Activated gamma-delta T cell (primary cell): ENCODE results near the gene NCAPH2.
"Not testable (repeated sequence)": the region's sequence is repeated elsewhere in the genome, so short reads cannot be mapped to it uniquely, and the experiment has no call there.

ENCODE experiments used
- DNase-seq: peaks from one replicate; lab custom pipeline; 2025; lab: John Stamatoyannopoulos, UW

The NCAPH2 gene

GRCh38 chr22:50530877-50531545 is 23.0 kb downstream of the NCAPH2 start:
- peak; percentile 57 for DNase-seq

GRCh38 chr22:50531546-50531961 is 23.5 kb downstream of the NCAPH2 start:
- DNase-seq = peak; percentile 39

GRCh38 chr22:50531962-50532674 is 24.1 kb downstream of the NCAPH2 start:
- no peak for DNase-seq

GRCh38 chr22:50532824-50533796 is 25.1 kb downstream of the NCAPH2 start:
- no peak for DNase-seq

GRCh38 chr22:50533856-50534711 is 26.1 kb downstream of the NCAPH2 start:
- not testable (repeated sequence) for DNase-seq

- DNase-seq = no peak
Observed at GRCh38 chr22:50535113-50535512, 27.1 kb downstream of the NCAPH2 start.

GRCh38 chr22:50536226-50536625 is 28.2 kb downstream of the NCAPH2 start:
- no peak for DNase-seq

GRCh38 chr22:50537765-50538164 is 29.7 kb downstream of the NCAPH2 start:
- no peak for DNase-seq

GRCh38 chr22:50540381-50540780 is 32.4 kb downstream of the NCAPH2 start:
- DNase-seq = no peak

- DNase-seq = not testable (repeated sequence)
Observed at GRCh38 chr22:50541667-50542026, 33.6 kb downstream of the NCAPH2 start.

GRCh38 chr22:50542416-50542927 is 34.4 kb downstream of the NCAPH2 start:
- no peak for DNase-seq

GRCh38 chr22:50544078-50544745 is 36.2 kb downstream of the NCAPH2 start:
- peak; percentile 85 for DNase-seq

- no peak for DNase-seq
Observed at GRCh38 chr22:50544746-50545253, 36.8 kb downstream of the NCAPH2 start.

GRCh38 chr22:50545522-50546325 is 37.7 kb downstream of the NCAPH2 start, which contains the start of gene KLHDC7B:
TSS of gene KLHDC7B (plus strand) at chr22:50545899. CDS start at chr22:50546244, 345 bp downstream.
- DNase-seq = no peak

- no peak for DNase-seq
Observed at GRCh38 chr22:50546326-50547262, 38.6 kb downstream of the NCAPH2 start.

- no peak for DNase-seq
Observed at GRCh38 chr22:50547263-50547985, 39.4 kb downstream of the NCAPH2 start.
